ENCODE measurements around the gene ANO2.

DNA sequence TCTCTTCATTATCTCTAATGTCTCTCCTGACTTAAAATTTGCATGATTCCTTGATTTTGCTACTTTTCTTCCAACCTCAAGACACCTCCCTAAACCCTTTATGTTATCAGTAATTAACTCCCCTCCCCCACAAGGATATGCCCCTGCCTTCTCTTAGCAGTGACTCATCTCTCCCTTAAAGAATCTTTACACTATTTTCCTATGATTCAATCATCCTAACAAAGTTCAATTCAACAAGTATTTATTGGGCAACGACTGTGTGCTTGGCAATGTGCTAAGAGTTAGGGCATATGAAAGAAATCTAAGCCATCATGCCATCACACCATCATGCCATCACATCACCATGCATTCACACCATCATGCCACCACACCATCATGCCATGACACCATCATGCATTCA is 80.1 kb downstream of the ANO2 start:
- TF ChIP-seq POLR2A (IDR thresholded peaks at IDR 0.05) (no peak), POLR2AphosphoS5 (IDR thresholded peaks at IDR 0.05) (no peak)
- TF ChIP-seq, protein P1, sequence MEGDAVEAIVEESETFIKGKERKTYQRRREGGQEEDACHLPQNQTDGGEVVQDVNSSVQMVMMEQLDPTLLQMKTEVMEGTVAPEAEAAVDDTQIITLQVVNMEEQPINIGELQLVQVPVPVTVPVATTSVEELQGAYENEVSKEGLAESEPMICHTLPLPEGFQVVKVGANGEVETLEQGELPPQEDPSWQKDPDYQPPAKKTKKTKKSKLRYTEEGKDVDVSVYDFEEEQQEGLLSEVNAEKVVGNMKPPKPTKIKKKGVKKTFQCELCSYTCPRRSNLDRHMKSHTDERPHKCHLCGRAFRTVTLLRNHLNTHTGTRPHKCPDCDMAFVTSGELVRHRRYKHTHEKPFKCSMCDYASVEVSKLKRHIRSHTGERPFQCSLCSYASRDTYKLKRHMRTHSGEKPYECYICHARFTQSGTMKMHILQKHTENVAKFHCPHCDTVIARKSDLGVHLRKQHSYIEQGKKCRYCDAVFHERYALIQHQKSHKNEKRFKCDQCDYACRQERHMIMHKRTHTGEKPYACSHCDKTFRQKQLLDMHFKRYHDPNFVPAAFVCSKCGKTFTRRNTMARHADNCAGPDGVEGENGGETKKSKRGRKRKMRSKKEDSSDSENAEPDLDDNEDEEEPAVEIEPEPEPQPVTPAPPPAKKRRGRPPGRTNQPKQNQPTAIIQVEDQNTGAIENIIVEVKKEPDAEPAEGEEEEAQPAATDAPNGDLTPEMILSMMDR (IDR thresholded peaks at IDR 0.05), result no peak

All from transverse colon (tissue), 4 donors.